ENCODE results near the gene CCNI. TPM values are rescaled to one million over a fixed set of nuclear protein-coding genes. Genes with fewer than 3 reads are reported as not detected.
"Not testable (repeated sequence)": the region's sequence is repeated elsewhere in the genome, so short reads cannot be mapped to it uniquely, and the experiment has no call there.

CCNI gene
- total RNA-seq, 2 donors from 2014 or later = 92.6 to 185 TPM

- no peaks in the 10 kb centered on the region for H3K4me1 ChIP-seq
- TF ChIP-seq POLR2A (IDR thresholded peaks at IDR 0.05) (no peak), CTCF (IDR thresholded peaks at IDR 0.05) (no peak)
- H3K4me3 ChIP-seq = no peak overlapping the region
- intact Hi-C loops (cut with DNase I) = no loop called here
- DNase-seq = no peak
- H3K27me3 ChIP-seq = no peaks in the 10 kb centered on the region
- peaks cover 0 to 4% of the 10 kb centered on the region in 2 donors for H3K36me3 ChIP-seq (replicated peaks in 1 of 2; ENCODE audit: insufficient read depth in 1 of 2, low read depth in 2 of 2)
- WGBS, 2 donors = 88 to 99% methylated on average over 3 of the region's 3 CpGs
- no peak for ATAC-seq
- no peak overlapping the region for H3K27ac ChIP-seq
- no peaks in the 10 kb centered on the region for H3K9me3 ChIP-seq
Observed at GRCh38 chr4:77037736-77038135, 38.1 kb downstream of the CCNI start.

- 94 to 96% methylated on average over 5 of the region's 5 CpGs for WGBS, 2 donors
- H3K4me3 ChIP-seq; intact Hi-C loops (cut with DNase I); H3K27me3 ChIP-seq; ATAC-seq; H3K27ac ChIP-seq; H3K9me3 ChIP-seq; H3K4me1 ChIP-seq; H3K36me3 ChIP-seq (replicated peaks in 1 of 2; ENCODE audit: insufficient read depth in 1 of 2, low read depth in 2 of 2); DNase-seq: not testable (repeated sequence)
Observed at GRCh38 chr4:77037168-77037567, 38.6 kb downstream of the CCNI start.

- 96 to 97% methylated on average over 2 of the region's 2 CpGs for WGBS, 2 donors
- Histone ChIP-seq H3K9me3 (no peaks in the 10 kb centered on the region), H3K27ac (no peak overlapping the region), H3K4me1 (no peaks in the 10 kb centered on the region), H3K4me3 (no peak overlapping the region), H3K36me3 (replicated peaks in 1 of 2; ENCODE audit: insufficient read depth in 1 of 2, low read depth in 2 of 2) (peaks cover 0 to 5% of the 10 kb centered on the region in 2 donors), H3K27me3 (no peaks in the 10 kb centered on the region)
- intact Hi-C loops (cut with DNase I) = no loop called here
- TF ChIP-seq POLR2A (IDR thresholded peaks at IDR 0.05) = no peak
- TF ChIP-seq CTCF (IDR thresholded peaks at IDR 0.05) = no peak
- DNase-seq (peak in 1 of 4 donors; percentile 13), ATAC-seq (peak; percentile 42)
Observed at GRCh38 chr4:77036206-77036605, 39.6 kb downstream of the CCNI start.

GRCh38 chr4:77035153-77035552 lies 40.6 kb downstream of the CCNI start:
- ATAC-seq (no peak), DNase-seq (no peak)
- 92 to 97% methylated on average over 1 of the region's 1 CpG for WGBS, 2 donors
- TF ChIP-seq CTCF (IDR thresholded peaks at IDR 0.05) = no peak
- no peak for TF ChIP-seq POLR2A (IDR thresholded peaks at IDR 0.05)
- Histone ChIP-seq H3K4me3 (no peak overlapping the region), H3K27me3 (no peaks in the 10 kb centered on the region), H3K9me3 (no peaks in the 10 kb centered on the region), H3K36me3 (replicated peaks in 1 of 2; ENCODE audit: insufficient read depth in 1 of 2, low read depth in 2 of 2) (peaks cover 0 to 5% of the 10 kb centered on the region in 2 donors), H3K27ac (no peak overlapping the region), H3K4me1 (no peaks in the 10 kb centered on the region)
- intact Hi-C loops (cut with DNase I) = no loop called here

GRCh38 chr4:77031544-77031943 lies 44.2 kb downstream of the CCNI start:
- Histone ChIP-seq H3K4me1 (no peaks in the 10 kb centered on the region), H3K4me3 (no peak overlapping the region), H3K36me3 (replicated peaks in 1 of 2; ENCODE audit: insufficient read depth in 1 of 2, low read depth in 2 of 2) (peaks cover 0 to 5% of the 10 kb centered on the region in 2 donors), H3K27ac (no peak overlapping the region), H3K27me3 (no peaks in the 10 kb centered on the region), H3K9me3 (no peaks in the 10 kb centered on the region)
- intact Hi-C loops (cut with DNase I) = no loop called here
- no peak for TF ChIP-seq CTCF (IDR thresholded peaks at IDR 0.05)
- TF ChIP-seq POLR2A (IDR thresholded peaks at IDR 0.05) = no peak
- DNase-seq (no peak), ATAC-seq (no peak)
- 91 to 94% methylated on average over 5 of the region's 5 CpGs for WGBS, 2 donors

- H3K9me3 ChIP-seq; H3K36me3 ChIP-seq (replicated peaks in 1 of 2; ENCODE audit: insufficient read depth in 1 of 2, low read depth in 2 of 2); ATAC-seq; H3K27me3 ChIP-seq; DNase-seq; intact Hi-C loops (cut with DNase I); H3K27ac ChIP-seq; H3K4me1 ChIP-seq; H3K4me3 ChIP-seq: not testable (repeated sequence)
- WGBS, 2 donors = 91 to 100% methylated on average over 7 of the region's 7 CpGs
Observed at GRCh38 chr4:77029757-77030156, 46.0 kb downstream of the CCNI start.
